ENCODE data around the gene GIGYF2. TPM values are rescaled to one million over a fixed set of nuclear protein-coding genes. Genes with fewer than 3 reads are reported as not detected.

GIGYF2 gene
- total and polyA plus RNA-seq, 2 donors, result 19.1 to 35.8 TPM

DNA sequence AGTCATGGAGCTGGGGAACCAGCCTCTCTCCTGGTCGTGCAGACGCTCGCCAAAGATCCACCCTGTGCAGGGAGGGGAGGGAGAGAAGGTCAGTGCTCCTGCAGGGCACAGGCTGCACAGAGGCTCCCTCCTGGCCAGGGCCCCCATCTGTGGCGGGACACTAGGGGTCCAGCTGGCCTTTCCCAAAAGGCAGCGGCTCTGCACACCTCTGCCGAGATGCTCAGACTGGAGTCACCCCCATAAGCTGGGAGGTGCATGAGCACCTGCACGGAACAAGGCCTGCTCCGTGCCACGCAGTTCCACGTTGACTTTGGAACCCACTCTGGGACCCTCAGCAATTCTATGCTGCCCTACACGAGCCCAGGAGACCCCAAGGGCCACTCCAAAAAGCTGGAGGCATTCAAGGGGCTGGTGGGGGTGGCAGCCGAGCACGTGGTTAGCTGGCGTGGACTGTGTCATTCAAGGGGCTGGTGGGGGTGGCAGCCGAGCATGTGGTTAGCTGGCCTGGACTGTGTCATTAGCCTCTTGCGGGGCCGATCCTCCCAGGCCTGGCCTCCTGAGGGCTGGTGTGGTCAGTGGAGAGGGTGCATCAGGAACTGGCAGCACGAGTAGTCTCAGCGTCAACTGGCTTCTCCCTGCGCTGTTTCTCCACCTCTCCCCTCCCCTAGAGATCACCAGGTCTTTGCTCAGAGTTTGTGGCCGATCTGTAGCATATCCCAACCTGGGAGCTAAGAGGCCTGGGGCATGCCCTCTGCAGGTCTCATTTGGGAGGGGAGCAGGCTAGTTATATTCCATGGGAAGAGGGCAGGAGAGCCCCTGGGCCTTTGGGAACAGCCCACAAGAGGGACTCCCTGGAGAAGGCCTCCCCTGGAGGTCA, 182.7 kb downstream of the GIGYF2 start:
- H3K27ac ChIP-seq (ENCODE audit: low read depth in 1 of 2, low read length in 1 of 2), result no peak overlapping the region
- peaks cover 18 to 32% of the 10 kb centered on the region in 2 donors for H3K27me3 ChIP-seq (ENCODE audit: control insufficient read depth in 2 of 2, insufficient read depth in 1 of 2, low read length in 1 of 2)
- WGBS, result 97% methylated on average over 21 of the region's 21 CpGs
- H3K9me3 ChIP-seq (ENCODE audit: control insufficient read depth in 2 of 2, insufficient read depth in 1 of 2, low read length in 1 of 2), result peaks cover 0 to under 1% of the 10 kb centered on the region in 2 donors
- DNase-seq (ENCODE audit: low read depth in 6 of 9, low spot score in 9 of 9), result no peak
- H3K36me3 ChIP-seq (ENCODE audit: control insufficient read depth in 2 of 2, insufficient read depth in 2 of 2, low read length in 1 of 2), result no peaks in the 10 kb centered on the region
- H3K4me3 ChIP-seq (ENCODE audit: low read length in 2 of 2), result no peak overlapping the region
- peaks cover 7% of the 10 kb centered on the region in 2 donors for H3K4me1 ChIP-seq (ENCODE audit: control insufficient read depth in 2 of 2, insufficient read depth in 2 of 2, low read length in 2 of 2)

DNA sequence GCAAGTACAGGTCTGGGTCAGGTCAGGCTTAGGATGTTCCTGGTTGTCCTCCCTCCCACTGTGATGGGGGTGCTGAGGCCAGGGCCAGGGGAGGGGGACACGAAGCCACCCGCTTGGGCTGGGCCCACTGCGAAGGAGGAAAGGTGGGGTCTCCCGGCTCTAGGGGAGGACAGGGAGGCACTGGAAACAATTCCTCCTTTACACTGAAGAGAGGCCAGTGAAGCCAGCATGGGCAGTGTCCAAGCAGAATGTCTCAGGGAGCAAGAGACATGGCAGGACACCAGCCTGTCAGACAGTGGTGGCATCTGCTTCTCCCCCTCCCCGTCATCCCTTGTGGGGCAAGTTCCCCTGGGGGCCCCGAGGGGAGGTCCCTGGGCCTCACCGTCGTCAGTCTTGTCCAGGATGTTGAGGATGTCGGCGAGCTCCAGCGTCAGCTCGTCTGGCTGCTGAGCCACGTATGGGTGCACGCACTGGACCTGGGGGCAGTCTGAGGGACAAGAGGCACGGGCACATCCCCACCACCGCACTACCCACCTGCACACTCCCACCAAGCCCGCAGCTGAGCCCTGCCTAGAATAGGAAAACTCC, 183.7 kb downstream of the GIGYF2 start:
- peaks cover 0 to 4% of the 10 kb centered on the region in 2 donors for H3K9me3 ChIP-seq (ENCODE audit: control insufficient read depth in 2 of 2, insufficient read depth in 1 of 2, low read length in 1 of 2)
- peaks cover 16 to 22% of the 10 kb centered on the region in 2 donors for H3K27me3 ChIP-seq (ENCODE audit: control insufficient read depth in 2 of 2, insufficient read depth in 1 of 2, low read length in 1 of 2)
- no peak overlapping the region for H3K27ac ChIP-seq (ENCODE audit: low read depth in 1 of 2, low read length in 1 of 2)
- DNase-seq (ENCODE audit: low read depth in 6 of 9, low spot score in 9 of 9), result no peak
- peaks cover 4 to 7% of the 10 kb centered on the region in 2 donors for H3K4me1 ChIP-seq (ENCODE audit: control insufficient read depth in 2 of 2, insufficient read depth in 2 of 2, low read length in 2 of 2)
- no peaks in the 10 kb centered on the region for H3K36me3 ChIP-seq (ENCODE audit: control insufficient read depth in 2 of 2, insufficient read depth in 2 of 2, low read length in 1 of 2)
- WGBS, result 91% methylated on average over 17 of the region's 17 CpGs
- H3K4me3 ChIP-seq (ENCODE audit: low read length in 2 of 2), result no peak overlapping the region

DNA sequence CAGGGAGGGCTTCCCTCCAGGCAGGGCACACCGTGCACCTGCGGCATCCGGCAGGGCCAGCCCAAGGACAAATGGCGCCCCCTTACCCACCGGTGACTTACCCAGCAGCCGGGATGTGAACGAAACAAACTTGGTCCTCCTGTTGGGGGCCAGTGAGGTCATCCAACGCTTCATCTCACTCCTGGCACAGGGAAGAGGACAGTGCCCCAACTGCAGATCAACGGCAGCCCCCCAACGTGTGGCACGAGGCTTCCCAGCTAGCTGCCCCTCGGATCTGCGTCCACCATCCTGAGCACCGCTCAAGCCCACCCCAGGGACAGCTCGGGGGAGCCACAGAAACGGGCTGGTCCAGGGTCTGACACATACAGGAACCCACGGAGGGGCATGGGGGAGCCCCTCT, 185.0 kb downstream of the GIGYF2 start:
- 98% methylated on average over 17 of the region's 17 CpGs for WGBS
- DNase-seq (ENCODE audit: low read depth in 6 of 9, low spot score in 9 of 9), result no peak
- Histone ChIP-seq H3K27ac (ENCODE audit: low read depth in 1 of 2, low read length in 1 of 2) (no peak overlapping the region), H3K36me3 (ENCODE audit: control insufficient read depth in 2 of 2, insufficient read depth in 2 of 2, low read length in 1 of 2) (no peaks in the 10 kb centered on the region), H3K4me3 (ENCODE audit: low read length in 2 of 2) (no peak overlapping the region), H3K27me3 (ENCODE audit: control insufficient read depth in 2 of 2, insufficient read depth in 1 of 2, low read length in 1 of 2) (peaks cover 4 to 13% of the 10 kb centered on the region in 2 donors), H3K9me3 (ENCODE audit: control insufficient read depth in 2 of 2, insufficient read depth in 1 of 2, low read length in 1 of 2) (peaks cover 0 to 4% of the 10 kb centered on the region in 2 donors), H3K4me1 (ENCODE audit: control insufficient read depth in 2 of 2, insufficient read depth in 2 of 2, low read length in 2 of 2) (no peaks in the 10 kb centered on the region)

DNA sequence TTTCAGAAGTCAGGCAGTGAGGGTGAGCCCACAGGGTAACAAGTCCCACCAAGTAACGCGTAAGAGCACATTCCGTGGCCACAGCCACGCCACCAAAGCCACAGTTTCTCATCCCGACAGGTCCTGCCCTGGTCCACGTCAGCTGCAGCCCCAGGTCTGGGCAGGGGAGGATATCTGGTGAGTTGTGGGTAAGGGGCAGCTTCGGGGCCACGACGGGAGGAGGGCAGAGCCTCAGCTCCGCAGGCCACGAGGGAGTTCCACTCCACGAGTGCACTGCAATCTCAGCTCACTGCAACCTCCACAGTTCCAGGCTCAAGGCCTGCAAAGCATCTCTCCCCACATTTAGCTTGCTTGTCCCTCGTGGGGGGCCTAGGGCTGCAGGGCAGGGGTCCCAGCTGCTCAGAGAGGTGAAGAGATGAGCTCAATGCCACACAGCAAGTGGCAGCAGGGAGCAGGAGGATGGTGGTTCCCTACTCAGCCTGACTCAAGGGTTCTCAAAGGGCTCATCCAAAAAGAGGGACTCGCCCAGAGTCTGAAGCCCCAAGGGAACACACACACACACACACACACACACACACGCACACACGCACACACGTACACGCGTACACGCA, 185.5 kb downstream of the GIGYF2 start:
- Histone ChIP-seq H3K36me3 (ENCODE audit: control insufficient read depth in 2 of 2, insufficient read depth in 2 of 2, low read length in 1 of 2) (no peaks in the 10 kb centered on the region), H3K27me3 (ENCODE audit: control insufficient read depth in 2 of 2, insufficient read depth in 1 of 2, low read length in 1 of 2) (peaks cover 0 to 7% of the 10 kb centered on the region in 2 donors), H3K27ac (ENCODE audit: low read depth in 1 of 2, low read length in 1 of 2) (no peak overlapping the region), H3K4me3 (ENCODE audit: low read length in 2 of 2) (no peak overlapping the region), H3K4me1 (ENCODE audit: control insufficient read depth in 2 of 2, insufficient read depth in 2 of 2, low read length in 2 of 2) (no peaks in the 10 kb centered on the region), H3K9me3 (ENCODE audit: control insufficient read depth in 2 of 2, insufficient read depth in 1 of 2, low read length in 1 of 2) (peaks cover 0 to 4% of the 10 kb centered on the region in 2 donors)
- DNase-seq (ENCODE audit: low read depth in 6 of 9, low spot score in 9 of 9), result no peak
- WGBS, result 95% methylated on average over 20 of the region's 20 CpGs

DNA sequence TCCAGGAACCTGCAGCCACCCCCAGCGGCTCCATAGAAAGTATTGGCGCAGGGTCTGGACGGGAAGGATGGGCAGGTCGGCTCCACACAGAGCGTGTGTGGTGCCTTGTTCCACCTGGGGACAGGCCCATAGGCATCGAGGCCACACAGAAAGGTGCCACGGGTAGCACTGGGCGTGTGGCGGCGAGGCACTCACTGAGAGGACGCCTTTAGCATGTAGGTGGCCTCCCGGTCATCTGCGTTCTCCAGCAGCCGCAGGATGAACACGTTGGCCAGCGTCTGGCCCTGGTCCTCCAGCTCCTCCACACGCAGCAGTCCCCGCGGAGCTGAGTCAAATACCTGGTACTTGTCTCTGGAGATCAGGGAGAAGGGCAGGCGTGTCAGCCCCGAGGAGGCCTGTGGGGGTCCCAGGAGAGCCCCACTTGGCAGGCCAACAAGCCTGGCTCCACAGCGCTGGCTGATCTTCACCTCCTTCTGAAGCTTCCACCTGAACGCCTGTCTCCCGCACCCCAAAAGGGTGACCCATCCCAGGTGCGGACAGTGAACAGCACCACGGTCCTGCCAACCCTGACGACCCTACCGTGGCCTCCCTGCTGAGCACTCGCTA, 186.1 kb downstream of the GIGYF2 start:
- Histone ChIP-seq H3K4me1 (ENCODE audit: control insufficient read depth in 2 of 2, insufficient read depth in 2 of 2, low read length in 2 of 2) (no peaks in the 10 kb centered on the region), H3K27me3 (ENCODE audit: control insufficient read depth in 2 of 2, insufficient read depth in 1 of 2, low read length in 1 of 2) (peaks cover 0 to 2% of the 10 kb centered on the region in 2 donors), H3K4me3 (ENCODE audit: low read length in 2 of 2) (no peak overlapping the region), H3K27ac (ENCODE audit: low read depth in 1 of 2, low read length in 1 of 2) (no peak overlapping the region), H3K36me3 (ENCODE audit: control insufficient read depth in 2 of 2, insufficient read depth in 2 of 2, low read length in 1 of 2) (no peaks in the 10 kb centered on the region), H3K9me3 (ENCODE audit: control insufficient read depth in 2 of 2, insufficient read depth in 1 of 2, low read length in 1 of 2) (peaks cover 0 to 4% of the 10 kb centered on the region in 2 donors)
- WGBS, result 96% methylated on average over 29 of the region's 29 CpGs
- no peak for DNase-seq (ENCODE audit: low read depth in 6 of 9, low spot score in 9 of 9)

DNA sequence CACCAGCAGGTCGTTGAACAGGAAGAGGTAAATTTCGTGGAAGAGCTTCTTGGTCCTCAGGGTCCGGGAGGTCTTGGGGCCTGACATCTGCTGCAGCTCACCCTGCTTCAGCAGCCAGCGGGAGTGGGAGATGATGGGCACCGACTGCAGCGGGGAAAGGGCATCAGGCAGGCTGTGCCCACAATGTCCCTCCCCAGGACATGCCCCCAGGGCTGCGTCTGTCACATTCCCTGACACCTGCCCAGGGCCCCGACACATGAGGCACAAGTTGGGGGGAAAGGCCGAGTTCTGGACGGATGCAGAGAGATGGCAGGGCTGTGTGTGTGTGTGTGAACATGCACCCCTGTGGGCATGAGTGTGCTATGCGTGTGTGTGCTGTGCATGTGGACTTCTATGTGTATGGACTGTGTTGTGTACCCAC, 186.9 kb downstream of the GIGYF2 start:
- no peak for DNase-seq (ENCODE audit: low read depth in 6 of 9, low spot score in 9 of 9)
- H3K36me3 ChIP-seq (ENCODE audit: control insufficient read depth in 2 of 2, insufficient read depth in 2 of 2, low read length in 1 of 2), result no peaks in the 10 kb centered on the region
- 92% methylated on average over 11 of the region's 11 CpGs for WGBS
- H3K4me3 ChIP-seq (ENCODE audit: low read length in 2 of 2), result no peak overlapping the region
- peaks cover 0 to 4% of the 10 kb centered on the region in 2 donors for H3K9me3 ChIP-seq (ENCODE audit: control insufficient read depth in 2 of 2, insufficient read depth in 1 of 2, low read length in 1 of 2)
- H3K4me1 ChIP-seq (ENCODE audit: control insufficient read depth in 2 of 2, insufficient read depth in 2 of 2, low read length in 2 of 2), result no peaks in the 10 kb centered on the region
- no peak overlapping the region for H3K27ac ChIP-seq (ENCODE audit: low read depth in 1 of 2, low read length in 1 of 2)
- no peaks in the 10 kb centered on the region for H3K27me3 ChIP-seq (ENCODE audit: control insufficient read depth in 2 of 2, insufficient read depth in 1 of 2, low read length in 1 of 2)

DNA sequence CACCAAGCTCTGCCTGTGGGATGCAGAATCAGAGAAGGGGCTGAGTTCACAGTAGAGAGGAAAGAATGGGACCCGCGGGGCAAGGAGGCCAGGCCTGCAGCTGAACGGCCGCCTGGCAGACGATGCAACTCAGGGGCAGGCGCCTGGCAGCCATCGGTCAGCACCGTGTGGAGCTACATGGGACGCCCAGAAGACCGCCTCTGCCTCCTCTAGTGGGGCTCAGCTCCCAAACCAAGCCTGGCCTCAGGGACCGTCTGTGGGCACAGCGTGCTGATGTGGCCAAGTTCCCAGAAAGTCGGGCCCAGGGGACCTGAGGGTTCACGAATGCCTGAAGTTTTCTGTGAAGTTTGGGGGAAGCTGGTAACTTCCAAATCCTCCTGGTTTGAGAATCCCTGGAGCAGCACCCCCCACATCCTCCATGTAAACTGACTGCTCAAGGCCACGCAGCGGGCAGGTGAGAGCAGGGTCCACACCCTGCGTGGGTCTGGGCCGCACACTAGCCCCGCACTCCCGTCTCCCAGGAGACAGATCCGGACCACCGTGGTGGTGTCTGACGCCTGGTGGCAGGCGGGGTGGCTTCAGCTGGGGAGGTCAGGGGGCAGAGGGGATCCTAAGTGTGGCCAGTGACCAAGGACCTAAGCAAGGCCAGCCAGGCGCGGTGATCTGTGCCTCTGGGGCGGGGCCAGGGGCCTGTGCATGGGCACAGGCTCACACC, 187.6 kb downstream of the GIGYF2 start:
- no peak overlapping the region for H3K4me3 ChIP-seq (ENCODE audit: low read length in 2 of 2)
- H3K9me3 ChIP-seq (ENCODE audit: control insufficient read depth in 2 of 2, insufficient read depth in 1 of 2, low read length in 1 of 2), result peaks cover 0 to 4% of the 10 kb centered on the region in 2 donors
- 92% methylated on average over 27 of the region's 27 CpGs for WGBS
- H3K27me3 ChIP-seq (ENCODE audit: control insufficient read depth in 2 of 2, insufficient read depth in 1 of 2, low read length in 1 of 2), result no peaks in the 10 kb centered on the region
- no peaks in the 10 kb centered on the region for H3K36me3 ChIP-seq (ENCODE audit: control insufficient read depth in 2 of 2, insufficient read depth in 2 of 2, low read length in 1 of 2)
- DNase-seq (ENCODE audit: low read depth in 6 of 9, low spot score in 9 of 9), result no peak
- H3K4me1 ChIP-seq (ENCODE audit: control insufficient read depth in 2 of 2, insufficient read depth in 2 of 2, low read length in 2 of 2), result no peaks in the 10 kb centered on the region
- H3K27ac ChIP-seq (ENCODE audit: low read depth in 1 of 2, low read length in 1 of 2), result no peak overlapping the region

DNA sequence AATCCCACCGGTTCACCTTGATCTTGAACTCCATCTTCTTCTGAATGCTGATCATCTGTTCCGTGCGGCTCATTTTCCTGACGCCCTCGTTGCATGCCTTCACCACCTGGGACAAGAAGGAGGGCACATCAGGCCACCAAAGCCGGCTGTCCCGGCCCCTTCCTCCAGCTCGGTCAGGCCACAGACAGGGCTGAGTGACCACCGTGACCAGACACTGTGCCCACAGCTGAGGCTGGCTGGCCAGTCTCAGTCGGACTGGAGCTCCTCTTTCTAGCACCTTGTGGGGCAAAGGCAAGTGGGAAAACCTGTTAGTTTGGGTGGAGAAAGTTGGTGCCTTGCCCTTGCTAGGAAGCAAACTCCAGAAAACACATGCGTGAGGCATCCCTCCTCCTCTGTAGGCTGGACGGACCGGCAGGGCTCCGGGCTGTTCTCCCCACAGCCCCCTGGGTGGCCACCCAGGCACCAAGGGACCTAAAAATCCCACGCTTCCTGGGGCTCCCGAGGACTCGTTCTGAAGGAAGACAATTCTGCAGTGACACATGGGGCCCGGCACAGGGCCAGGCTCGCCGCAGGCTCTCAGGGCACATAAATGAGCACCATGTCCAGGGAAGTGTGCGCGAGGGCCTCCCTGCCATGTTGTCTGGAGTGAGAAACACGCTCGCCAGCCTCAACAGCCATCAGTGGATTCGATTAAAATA, 188.3 kb downstream of the GIGYF2 start:
- WGBS, result 92% methylated on average over 25 of the region's 25 CpGs
- Histone ChIP-seq H3K4me3 (ENCODE audit: low read length in 2 of 2) (no peak overlapping the region), H3K36me3 (ENCODE audit: control insufficient read depth in 2 of 2, insufficient read depth in 2 of 2, low read length in 1 of 2) (no peaks in the 10 kb centered on the region), H3K9me3 (ENCODE audit: control insufficient read depth in 2 of 2, insufficient read depth in 1 of 2, low read length in 1 of 2) (peaks cover 0 to 4% of the 10 kb centered on the region in 2 donors), H3K27me3 (ENCODE audit: control insufficient read depth in 2 of 2, insufficient read depth in 1 of 2, low read length in 1 of 2) (no peaks in the 10 kb centered on the region), H3K27ac (ENCODE audit: low read depth in 1 of 2, low read length in 1 of 2) (no peak overlapping the region), H3K4me1 (ENCODE audit: control insufficient read depth in 2 of 2, insufficient read depth in 2 of 2, low read length in 2 of 2) (no peaks in the 10 kb centered on the region)
- DNase-seq (ENCODE audit: low read depth in 6 of 9, low spot score in 9 of 9), result no peak

All from thymus (tissue), 11 donors.